SKM-1 treated with dmso at 0.1 percent for 144 hours (cell line): ENCODE data around the gene UBE2Q2.

ENCODE experiments used
- DNase-seq: peaks from one replicate; lab custom pipeline; 2025; ENCODE audit not compliant: unreplicated experiment; lab: John Stamatoyannopoulos, UW

UBE2Q2 gene

GRCh38 chr15:75921732-75922703, 78.8 kb downstream of the UBE2Q2 start:
- DNase-seq = no peak

GRCh38 chr15:75923756-75924155, 80.5 kb downstream of the UBE2Q2 start:
- no peak for DNase-seq

DNA sequence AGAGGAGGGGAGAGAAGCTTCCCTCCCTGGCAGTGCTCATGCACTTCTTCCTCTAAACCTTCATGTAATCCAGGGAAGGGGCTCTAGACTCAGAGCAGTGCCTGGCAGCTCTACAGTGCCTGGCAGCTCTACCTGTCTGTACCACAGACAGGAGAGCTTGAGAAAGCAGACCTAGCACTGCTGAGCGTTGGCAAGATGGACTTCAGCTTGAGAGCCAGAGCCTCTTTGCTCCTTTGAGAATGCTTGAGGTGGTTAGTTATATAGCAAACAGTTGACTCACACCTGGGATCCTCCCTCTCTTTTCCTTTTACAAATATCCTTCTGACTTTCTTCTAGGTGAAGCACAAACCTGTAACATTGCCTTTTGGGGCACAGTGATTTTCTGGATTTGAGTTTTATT, 81.3 kb downstream of the UBE2Q2 start:
- DNase-seq = no peak

- peak; percentile 4 for DNase-seq
Measured at GRCh38 chr15:75925440-75925839, 82.2 kb downstream of the UBE2Q2 start.

GRCh38 chr15:75926931-75927330, 83.7 kb downstream of the UBE2Q2 start:
- no peak for DNase-seq

- DNase-seq = no peak
Measured at GRCh38 chr15:75927601-75928000, 84.4 kb downstream of the UBE2Q2 start.

- no peak for DNase-seq
Measured at GRCh38 chr15:75928680-75929608, 85.7 kb downstream of the UBE2Q2 start.

DNA sequence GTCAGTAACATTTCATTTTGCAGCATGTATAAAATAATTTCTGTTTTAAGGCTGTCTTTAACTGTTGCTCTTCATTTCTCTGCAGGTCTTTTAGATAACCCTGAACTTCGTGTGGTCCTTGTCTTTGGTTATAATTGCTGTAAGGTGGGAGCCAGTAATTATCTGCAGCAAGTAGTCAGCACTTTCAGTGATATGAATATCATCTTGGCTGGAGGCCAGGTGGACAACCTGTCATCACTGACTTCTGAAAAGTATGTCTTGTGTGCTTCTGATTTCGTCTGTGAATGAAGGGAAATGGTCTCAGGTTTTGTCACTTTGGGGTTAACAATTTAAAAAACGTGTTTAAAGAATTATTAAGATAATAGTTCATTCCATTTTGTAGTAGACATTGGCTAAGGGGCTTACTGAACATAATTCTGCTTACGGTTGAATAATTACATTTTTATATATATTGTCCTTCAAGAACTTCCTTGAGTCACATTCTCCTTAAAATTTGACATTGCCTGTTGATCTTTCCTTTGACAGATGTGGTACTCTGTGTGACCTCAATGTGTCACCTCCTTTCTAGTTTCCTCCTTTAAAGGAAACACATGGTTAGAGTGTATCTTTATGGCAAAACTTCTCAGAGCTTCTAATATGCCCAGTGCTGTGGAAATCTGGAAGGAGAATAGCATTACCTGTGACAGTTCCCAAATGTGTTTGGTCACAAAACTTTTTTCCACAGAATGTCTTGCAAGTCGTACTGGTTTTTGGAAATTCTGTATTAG, 86.7 kb downstream of the UBE2Q2 start:
- DNase-seq = no peak

DNA sequence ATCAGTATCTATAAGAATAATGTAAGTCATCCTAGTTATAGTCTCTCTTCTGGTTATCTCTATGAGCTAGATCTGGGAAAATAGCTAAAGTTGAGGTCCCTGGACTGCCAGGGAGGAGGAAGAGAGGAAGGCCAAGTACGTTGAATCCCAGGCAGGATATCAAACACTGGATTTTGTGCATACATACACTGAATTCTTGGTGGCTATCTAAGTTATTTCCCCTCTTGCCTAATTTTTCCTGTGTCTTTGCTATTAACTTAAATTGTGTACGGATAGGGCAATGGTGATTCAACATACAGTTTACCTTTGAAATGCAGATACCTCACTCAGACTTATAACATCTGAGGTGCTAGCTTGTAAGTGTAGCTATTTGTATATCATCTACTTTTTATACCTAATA, 87.6 kb downstream of the UBE2Q2 start:
- no peak for DNase-seq

GRCh38 chr15:75942464-75942863, 99.2 kb downstream of the UBE2Q2 start:
- DNase-seq = no peak

GRCh38 chr15:75943246-75943645, 100.0 kb downstream of the UBE2Q2 start:
- DNase-seq = no peak

GRCh38 chr15:75943713-75944215, 100.5 kb downstream of the UBE2Q2 start:
- DNase-seq = no peak

DNA sequence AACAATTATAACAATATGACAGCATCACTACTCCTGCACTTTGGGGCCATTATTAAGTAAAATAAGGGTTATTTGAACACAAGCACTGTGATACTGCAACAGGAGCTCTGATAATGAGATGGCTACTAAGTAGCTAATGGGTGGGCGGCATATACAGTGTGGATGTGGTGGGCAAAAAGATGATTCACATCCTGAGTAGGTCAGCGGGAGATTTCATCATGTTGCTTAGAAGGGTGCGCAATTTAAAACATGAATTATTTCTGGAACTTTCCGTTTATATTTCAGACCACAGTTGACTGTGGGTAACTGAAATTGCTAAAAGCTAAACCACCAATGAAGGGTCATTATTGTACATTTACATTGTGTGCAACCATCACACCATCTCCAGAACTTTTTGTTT, 102.7 kb downstream of the UBE2Q2 start:
- no peak for DNase-seq

DNA sequence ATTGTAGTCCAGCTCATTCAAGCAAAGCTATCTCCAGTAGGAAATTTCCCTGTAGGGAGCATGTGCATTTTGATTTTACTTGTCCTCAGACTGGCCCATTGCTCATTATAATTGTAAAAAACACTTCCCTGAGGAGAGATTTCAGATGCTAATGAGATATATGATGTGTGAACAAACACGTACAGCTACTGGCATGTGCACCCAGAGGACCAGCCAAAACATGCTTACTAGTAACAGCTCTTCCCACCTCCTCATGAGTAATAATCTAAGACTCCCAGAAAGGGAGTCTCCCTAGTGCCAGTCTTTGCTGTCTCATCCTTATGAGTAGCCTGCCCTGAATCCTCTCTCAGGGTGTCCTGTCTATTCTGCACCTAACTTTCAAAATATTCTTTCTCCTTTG, 103.8 kb downstream of the UBE2Q2 start:
- no peak for DNase-seq

DNA sequence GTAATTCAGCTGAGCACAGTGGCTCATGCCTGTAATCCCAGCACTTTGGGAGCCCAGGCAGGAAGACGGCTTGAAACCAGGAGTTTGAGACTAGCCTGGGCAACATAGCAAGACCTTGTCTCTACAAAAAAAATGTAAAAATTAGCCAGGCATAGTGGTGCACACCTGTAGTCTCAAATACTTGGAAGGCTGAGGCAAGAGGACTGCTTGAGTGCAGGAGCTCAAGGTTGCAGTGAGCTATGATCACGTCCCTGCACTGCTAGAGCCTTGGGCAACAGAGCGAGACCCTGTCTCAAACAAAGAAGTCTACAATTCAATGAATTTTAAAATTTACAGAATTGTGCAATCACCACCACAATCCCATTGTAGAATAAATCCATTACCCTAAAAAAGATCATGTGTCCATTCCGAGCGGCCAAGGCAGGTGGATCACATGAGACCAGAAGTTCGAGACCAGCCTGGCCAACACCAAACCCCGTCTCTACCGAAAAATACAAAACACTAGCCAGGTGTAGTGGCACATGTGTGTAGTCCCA, 105.6 kb downstream of the UBE2Q2 start:
- DNase-seq = no peak
